Stimulated activated CD8-positive, alpha-beta memory T cell treated with anti-CD3 and anti-CD28 coated beads, Interleukin-12 subunit alpha, Interleukin-12 subunit beta, amount 100 ng/mL, for 24 hours (primary cell): ENCODE data around the gene OBP2B.
"Not testable (repeated sequence)": the region's sequence is repeated elsewhere in the genome, so short reads cannot be mapped to it uniquely, and the experiment has no call there.

Experiments
- DNase-seq: peaks from one replicate; pipeline ENCODE4 v3.0.0-alpha.2; 2020; ENCODE audit errors: extremely low read depth

Gene OBP2B

DNA sequence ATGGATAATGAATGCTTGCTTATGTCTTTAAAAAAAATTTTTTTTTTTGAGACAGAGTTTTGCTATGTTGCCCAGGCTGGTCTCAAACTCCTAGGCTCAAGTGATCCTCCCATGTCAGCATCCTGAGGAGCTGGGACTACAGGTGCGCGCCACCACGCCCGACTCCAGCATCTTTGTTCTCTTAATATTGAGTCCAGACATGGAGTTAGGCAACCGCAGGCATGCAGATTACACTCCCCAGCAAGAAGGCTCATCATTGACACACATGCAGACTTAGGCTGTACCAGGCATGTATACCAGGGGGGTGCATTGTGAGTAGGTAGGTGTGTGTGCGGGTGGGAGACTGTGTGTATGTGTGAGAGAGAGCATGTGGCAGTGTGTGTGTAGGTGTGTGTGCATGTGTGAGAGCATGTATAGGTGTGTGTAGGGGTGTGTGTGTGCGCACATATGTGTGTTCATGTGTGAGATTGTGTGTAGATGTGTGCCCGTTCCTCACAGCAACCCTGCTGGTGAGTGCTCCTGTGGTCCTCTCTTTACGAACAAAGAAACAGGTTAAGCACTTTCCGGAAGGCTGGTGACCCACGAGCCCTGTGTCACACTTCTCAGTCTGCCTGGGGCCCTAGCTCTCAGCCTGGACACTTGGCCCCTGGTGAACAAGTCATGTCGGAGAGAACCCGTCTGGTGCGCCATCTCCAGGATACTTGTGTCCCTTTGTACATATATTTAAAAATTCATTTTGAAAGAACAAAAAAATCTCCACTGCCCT, 6.2 kb downstream of the OBP2B start:
- DNase-seq = no peak

DNA sequence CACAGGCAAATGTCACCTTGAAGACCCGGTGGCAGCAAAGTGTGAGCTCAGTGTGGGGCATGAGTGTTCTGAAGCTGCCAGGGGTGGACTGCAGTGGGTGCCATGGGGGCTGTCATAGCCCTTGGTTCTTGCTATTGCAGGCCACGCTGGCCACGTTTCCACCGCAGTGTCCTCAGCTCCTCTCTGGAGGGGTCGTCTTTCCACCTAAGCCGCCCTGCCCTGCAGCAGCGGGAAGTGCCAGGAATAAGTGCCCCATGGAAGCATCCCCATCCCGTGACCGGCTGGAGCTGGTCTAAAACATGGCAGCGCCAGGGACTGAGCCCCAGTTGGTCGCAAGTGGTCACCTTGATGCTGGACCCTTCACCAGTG, 6.9 kb downstream of the OBP2B start:
- DNase-seq = no peak

DNA sequence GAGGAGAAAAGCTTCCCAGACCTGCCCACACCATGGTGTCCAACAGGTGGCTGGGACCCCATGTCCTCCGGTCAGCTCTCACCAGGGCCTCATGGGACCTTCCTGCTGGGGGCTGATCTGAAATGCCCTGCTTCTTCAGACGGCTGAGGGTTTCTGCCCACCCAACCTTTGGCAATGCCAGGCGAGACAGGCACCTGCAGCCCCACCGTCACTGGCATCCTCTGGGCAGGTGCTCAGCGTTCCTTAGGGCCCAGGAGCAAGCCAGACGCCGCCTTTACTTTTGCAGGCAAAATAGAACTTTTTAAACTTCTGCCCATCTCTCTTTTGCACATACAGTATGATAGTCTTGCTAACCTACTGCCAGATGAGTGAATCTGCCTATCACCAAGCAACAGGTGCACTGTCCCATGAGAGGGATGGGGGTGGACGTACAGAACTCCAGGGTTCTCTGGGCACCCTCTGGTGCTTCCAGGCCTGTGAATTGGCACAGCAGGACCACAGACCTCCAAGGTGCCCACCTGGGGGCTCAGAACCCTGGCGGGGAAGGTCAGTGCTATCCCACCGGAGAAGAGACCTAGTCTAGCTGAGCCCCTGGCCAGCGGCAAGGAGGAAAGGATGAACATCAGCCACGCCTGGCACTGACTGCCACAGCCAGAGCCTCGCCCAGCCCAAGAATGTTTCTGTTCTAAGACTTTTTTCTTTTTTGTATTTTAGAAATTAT, 7.5 kb downstream of the OBP2B start:
- no peak for DNase-seq

DNA sequence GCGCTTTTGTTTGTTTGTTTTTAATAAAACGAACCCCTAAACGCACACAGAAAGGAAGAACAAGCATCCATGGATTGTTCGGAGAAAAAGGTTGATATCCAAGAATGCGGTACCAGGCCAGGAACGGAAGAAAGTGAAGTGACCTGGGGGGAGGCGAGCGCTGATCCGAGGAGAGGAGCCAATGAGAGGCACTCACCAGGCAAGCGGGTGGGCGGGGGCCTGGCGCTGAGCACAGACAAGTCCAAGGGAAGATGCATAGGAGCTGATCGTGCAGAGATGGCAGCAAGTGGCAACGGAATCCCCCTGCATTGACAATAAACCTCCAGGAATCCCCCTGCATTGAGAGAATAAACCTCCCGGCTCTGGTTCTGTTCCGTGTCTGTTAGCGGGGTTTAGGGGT, 8.4 kb downstream of the OBP2B start:
- no peak for DNase-seq

DNA sequence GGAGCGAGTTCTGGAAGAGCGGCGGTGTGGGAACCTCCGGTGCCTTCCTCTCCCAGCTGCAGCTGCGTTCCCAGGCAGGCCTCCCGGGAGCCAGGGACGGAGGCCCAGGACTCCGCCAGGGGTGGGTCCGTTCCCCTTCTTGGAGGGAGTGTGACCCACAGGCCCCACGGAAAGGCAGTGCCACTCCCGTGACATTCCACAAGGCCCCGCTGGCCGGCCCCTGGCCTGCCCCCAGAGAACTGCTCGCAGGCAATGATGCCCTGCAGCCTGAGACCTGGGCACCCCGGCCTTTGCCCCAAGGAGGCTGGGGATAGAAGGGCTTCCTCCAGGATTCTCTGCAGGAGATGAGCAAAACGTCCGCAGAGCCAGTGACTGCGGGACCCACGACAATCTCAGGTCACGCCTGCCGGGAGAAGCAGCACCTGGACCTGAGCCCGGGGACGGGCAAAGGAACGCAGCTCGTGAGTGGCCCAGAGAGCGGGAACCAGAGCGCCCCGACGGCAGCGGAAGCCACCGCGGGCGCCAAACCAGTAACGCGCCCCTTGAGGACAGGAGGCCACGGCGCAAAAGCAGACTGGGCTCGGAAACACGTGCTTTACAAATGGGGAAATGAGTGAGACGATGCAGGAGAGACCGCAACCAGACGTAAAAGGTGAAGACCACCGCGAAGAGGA, 9.3 kb downstream of the OBP2B start:
- DNase-seq = no peak

DNA sequence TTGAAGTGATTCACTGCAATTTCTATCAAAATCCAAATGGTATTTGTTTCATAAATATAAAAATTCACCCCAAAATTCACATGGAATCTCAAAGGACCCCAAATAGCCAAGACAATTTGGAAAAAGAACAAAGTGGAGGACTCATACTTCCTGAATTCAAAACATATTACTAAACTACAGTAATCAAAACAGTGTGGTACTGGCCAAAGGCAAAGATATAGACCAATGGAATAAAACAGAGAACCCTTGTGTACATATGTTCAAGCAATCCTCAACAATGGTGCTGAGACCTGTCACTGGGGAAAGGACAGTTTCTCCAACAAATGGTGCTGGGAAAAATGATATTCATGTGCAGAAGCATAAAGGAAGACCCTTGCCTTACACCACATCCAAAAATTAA, 14.0 kb downstream of the OBP2B start:
- DNase-seq = no peak

DNA sequence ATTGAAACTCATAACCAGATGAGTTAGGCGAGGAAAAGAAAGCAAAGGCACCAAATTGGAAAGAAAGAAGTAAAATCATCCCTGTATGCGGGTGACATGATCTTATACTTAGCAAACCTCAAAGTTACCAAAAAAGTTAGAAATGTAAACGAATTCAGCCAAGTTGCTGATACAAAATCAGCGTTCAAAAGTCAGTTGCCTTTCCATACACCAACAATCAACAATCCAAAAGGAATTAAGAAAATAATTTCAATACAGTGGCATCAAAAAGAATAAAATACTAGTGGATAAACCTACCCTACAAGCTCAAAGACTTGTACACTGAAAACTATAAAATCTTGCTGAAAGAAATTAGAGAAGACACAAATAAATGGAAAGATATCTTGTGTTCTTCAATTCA, 14.5 kb downstream of the OBP2B start:
- DNase-seq = no peak

DNA sequence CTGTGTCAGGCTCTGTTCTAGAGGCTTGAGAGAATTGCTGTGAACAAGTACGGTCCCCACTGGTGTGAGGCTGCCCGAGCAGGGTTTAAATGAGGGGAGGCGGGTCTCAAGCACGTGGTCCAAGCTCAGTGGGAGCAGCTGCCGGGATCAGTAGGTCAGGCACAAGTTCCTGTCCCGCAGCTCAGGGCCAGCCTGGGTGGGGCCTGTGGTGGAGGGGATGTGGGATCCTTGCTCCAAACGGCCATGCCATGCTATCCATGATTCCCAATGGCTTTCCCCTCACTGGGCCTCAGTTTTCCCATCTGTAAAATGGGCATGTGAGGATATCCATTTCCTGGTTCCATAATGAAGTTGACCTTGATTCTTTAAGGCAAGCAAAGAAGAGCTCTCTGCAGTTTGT, 17.1 kb downstream of the OBP2B start:
- no peak for DNase-seq

DNA sequence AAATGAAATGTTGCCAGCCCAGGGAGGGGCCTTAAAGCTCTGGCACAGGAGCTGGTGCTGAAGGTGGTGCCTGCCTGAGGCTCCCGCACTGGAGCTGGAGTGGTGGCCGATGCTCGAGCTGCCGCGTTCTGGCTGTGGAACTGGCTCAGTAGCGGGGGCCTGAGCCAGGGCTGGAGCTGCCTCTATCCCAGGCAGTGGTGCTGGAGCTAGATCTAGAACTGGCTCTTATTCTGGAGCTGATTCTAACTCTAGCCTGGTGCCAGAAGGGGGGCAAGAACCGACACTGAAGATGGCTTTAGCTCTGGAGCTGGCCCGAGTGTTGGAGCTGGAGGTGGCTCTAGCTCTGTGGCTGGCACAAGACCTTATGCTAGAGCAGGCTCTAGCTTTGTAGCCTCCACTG, 19.2 kb downstream of the OBP2B start:
- no peak for DNase-seq

DNA sequence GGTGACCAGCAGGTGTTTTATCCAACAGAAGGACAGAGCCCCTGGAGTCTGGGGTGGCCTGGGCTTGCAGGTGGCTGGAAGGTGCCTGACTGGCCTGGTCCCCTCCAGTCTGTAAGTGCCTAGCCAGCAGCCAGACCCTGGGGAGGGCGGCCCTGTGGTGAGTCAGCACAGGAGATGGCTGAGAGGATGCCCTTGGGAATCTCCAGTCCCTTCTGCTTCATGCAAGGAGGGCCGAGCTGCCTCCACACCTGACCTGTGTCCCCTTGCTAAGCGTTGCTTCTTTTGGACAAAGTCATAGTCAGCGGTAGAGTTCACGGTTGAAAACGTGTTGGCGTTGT, 20.2 kb downstream of the OBP2B start:
- no peak for DNase-seq

DNA sequence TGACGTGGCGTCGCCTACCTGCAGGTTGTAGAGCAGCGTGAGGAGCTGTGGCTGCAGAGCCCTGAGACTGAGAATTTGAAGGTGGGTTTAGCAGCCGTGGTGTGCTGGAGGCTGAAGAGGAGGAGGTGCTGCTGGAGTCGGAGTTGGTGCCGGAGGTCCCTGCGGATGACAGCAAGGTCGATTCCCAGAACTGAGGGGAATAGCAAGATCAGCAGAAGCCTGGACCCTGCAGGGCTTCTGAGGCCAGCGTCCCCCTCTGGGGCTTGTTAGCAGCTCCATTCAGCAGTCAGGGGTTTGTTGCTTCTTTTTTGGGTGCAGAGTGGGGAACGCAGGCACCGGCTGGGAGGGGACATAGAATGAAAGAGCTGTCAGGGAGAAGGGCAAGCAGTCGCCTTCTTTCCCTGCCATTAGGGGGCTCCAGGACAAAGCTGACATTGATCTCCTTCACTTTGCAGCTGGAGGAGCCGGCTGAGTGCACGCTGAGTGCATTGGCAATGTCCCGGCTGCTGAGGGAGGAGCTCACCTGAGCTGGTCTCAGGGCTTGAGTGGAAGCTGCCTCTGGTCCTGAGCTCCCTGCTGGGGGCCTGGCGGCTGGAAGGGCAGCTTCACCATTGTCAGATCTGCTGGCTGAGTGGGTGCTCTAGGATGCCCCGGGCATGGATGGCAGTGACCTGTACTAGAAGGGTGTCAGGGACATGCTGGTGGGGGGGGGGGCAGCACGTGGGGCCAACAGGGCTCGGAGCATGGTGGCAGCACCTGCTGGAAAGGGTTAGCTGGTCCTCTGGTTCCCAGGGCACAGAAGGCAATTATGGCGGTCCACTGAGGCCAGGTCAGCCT, 20.8 kb downstream of the OBP2B start:
- DNase-seq = no peak

DNA sequence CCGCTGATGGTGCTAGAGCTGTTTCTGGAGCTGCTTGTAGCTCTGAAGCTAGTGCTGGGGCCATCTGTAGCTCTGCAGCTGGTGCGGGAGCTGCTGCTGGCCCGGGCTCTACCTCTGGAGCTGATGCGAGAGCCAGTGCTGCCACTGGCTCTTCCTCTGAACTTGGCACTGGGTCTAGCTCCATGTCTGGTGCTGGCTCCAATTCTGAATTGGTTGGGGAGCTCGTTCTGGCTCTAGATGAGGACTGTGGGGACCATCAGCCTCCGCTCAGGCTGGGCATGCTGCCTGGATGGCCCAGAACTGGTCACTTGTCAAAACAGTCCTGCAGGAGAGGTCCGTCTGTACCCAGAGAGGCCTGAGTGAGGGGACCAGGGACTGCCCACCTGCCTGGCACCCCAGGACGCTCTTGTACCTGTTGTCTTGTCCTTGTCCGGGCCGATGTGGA, 21.5 kb downstream of the OBP2B start:
- DNase-seq = no peak

DNA sequence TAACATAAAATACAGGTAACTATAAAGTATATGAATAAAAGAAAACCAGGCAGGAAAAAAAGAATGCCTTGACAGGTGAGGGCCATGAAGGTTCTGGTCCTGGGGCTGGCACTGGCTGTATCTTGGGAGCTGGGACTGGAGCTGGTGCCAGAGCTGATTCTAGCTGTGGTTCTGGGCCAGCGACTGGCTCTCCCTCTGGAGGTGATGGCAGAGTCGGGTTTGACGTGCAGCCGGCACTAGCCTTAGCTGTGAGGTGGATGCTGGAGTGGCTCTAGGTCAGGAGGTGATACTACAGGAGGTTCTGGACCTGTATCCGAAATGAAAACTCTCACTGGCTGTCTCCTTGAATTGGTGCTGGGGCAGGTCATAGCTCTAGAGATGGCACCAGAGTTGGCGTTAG, 22.3 kb downstream of the OBP2B start:
- no peak for DNase-seq

DNA sequence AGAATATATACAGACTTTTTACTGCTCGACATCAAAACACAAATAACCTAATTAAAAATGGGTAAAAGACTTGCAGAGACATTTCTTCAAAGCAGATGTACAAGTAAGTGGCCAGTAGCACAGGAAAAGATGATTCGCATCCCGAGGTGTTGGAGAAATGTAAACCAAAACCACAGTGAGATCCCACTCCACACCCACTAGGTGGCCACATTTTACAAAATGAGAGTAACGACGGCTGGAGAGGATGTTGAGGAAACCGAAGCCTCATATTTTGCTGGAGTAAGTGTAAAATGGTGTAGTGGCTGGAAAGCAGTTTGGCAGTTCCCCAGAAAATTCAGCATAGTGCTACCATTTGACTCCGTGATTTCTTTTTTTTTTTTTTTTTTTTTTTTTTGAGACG, 24.1 kb downstream of the OBP2B start:
- no peak for DNase-seq

DNA sequence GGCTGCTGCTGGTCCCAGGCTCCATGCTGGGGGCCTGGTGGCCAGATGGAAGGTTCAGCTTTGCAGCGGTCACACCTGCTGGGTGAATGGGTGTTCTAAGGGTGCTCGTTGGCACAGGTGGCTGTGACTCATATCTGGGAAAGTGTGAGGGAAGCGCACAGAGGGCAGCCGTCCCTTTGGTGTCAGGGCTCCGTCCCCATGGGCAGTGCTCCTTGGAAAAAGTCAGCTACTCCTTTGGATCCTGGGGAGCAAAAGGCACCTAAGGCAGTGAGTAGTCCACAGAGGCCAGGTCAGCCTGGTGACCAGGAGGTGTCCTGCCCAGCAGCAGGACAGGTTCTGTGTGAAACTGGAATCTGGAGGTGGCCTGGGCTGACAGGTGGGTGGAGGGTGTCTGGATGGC, 26.9 kb downstream of the OBP2B start:
- DNase-seq = no peak

DNA sequence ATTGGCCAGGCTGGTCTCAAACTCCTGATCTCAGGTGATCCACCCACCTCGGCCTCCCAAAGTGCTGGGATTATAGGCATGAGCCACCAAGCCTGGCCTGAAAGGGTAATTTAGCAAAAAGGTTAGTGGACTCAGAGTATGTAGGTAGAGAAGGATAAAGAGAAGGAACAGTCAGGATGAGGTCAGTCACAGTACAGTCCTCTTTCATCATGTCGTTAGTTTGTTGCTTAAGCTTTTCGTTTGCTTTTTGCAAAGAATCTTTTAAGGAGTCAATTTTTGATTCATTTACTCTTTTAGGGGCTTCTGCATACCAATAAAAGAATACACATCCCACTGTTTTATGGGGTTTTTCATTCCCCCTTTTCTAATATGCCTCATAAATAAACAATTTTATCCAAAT, 27.5 kb downstream of the OBP2B start:
- no peak for DNase-seq

DNA sequence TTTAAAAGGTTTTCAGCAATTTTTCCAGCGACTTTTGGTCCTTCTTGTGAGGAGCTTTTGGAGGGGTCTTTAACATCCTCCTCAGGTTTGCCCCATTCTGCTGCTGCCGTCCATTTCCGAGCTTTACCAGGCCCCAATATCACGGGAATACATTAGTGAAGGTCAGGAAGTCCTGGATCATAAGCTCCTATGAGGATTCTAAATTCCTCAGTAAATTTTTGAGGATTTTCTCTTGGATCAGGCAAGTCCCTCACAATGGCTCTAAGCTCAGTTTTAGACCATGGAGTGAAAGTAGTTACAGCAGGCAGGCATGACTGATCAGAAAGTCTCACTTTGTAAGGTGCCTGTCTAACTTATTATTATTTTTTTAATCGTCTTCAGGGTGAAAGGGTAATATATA, 28.1 kb downstream of the OBP2B start:
- DNase-seq = no peak

DNA sequence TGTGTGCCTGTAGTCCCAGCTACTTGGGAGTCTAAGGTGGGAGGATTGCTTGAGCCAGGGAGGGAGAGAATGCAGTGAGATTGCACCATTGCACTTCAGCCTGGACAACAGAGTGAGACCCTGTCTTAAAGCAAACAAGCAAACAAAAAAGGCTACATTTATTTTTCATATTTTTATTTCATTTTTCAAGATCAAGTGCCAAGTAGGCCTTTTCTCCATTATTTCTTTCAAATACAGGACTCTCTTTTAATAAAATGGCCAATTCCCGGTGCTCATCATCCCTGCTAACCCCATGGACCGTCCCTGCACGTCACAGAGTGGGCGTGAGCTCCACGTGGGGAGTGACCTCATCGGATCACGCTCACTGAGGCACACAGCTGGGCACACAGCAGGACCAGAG, 36.0 kb downstream of the OBP2B start:
- no peak for DNase-seq

DNA sequence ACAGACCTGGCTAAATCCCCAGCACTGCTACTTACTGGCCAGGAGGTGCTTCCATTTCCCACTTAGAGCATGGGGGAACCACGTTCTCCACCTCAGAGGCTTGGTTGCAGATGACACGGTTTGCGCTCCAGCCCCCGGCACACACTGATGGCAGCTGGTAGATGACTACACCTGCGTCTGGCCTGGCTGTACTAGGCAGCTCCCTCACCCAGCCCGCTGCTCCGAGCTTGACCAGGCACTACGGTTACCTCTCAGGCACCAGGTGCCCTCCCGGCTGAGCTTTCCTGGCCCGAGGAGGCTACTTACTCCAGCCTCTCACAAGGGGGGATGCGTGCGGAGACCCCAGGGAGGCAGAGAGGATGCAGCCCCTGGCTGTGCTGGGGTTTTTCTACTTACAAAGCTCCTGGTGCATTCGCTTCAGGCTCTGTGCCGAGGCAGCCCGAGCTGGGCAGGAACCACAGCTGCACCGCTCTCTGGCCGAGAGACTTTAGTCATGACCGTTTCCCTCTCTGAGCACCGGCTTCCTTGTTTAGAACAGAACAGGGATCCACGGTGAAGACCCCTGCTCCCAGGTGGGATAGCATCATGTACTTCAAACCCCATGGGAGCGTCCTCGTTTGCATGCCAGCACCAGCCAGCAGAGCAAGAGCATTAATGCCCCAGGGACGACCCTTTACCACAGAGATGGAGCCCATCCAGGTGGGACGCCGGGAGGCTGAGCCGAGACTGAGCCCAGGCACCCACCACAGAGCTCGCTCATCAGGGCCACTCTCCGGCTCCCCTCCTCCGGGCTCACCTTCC, 37.7 kb downstream of the OBP2B start:
- no peak for DNase-seq

DNA sequence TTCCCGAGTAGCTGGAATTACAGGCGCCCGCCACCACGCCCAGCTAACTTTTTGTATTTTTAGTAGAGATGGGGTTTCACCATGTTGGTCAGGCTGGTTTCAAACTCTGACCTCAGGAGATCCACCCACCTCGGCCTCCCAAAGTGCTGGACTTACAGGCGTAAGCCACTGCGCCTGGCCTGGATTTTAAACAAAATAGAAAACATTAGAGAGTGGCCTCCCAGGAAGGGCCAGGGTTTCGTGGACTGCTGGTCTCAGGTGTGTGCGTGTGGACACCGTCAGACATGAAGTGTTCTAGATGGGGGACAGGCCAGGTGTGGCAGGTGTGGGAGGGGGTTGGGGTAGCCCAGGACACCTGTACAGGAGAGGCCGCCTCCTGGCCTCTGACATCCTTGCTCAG, 38.3 kb downstream of the OBP2B start:
- DNase-seq = no peak

DNA sequence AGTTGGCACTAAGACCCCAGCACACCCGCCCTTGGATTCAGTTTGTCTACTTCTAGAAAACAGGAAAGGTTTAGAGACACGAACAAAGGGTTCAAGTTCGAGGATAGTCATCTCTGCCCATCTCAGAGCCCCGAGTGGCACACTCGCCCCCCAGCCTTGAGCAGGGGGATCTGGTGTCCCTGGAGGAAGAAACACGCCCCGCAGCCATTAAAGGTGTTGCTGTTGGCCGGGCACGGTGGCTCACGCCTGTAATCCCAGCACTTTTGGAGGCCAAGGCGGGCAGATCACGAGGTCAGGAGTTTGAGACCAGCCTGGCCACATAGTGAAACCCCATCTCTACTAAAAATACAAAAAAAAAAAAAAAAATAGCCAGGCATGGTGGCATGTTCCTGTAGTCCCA, 39.4 kb downstream of the OBP2B start:
- not testable (repeated sequence) for DNase-seq
